ENCODE data around the gene GFI1.

GFI1 gene

DNA sequence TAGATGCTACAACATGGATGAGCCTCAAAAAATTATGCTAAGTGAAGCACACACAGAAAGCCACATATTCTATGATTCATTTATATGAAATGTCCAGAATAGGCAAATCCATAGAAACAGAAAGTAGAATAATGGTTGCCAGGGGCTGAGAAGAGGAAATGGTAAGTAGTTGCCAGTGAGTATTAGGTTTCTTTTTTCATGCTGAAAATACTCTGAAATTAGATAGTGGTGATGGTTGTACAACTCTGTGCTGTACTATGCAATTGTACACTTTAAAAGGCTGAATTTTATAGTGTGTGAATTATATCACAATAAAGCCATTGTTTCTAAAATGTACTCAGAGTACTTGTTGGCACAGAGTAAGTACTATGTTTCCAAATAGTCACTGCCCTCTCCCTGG, 15.5 kb upstream of the GFI1 start:
- Histone ChIP-seq H3K36me3 (ENCODE audit: insufficient read depth, low read length) (no peaks in the 10 kb centered on the region), H3K4me1 (ENCODE audit: insufficient read depth, low read length) (no peaks in the 10 kb centered on the region), H3K9me3 (ENCODE audit: control insufficient read depth, insufficient read depth, low read length) (no peaks in the 10 kb centered on the region), H3K9ac (ENCODE audit: low read depth, low read length) (no peak overlapping the region)

DNA sequence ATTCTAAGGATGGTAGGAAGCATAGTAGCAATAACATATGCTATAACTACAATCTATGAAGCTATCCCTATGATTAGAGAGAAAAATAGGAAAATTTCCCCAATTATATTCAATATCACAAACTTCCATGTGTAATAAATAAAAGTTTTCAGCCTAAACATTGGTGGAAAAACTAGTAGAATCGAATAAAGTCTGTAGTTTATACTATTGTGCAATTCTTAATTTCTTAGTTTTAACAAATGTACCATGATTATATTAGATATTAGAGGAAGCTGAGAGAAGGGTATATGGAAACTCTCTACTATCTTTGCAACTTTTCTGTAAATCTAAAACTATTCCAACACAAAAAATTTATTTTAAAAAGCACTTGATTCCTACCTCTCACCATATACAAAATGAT, 13.8 kb upstream of the GFI1 start:
- Histone ChIP-seq H3K9ac (ENCODE audit: low read depth, low read length) (no peak overlapping the region), H3K4me1 (ENCODE audit: insufficient read depth, low read length) (no peaks in the 10 kb centered on the region), H3K36me3 (ENCODE audit: insufficient read depth, low read length) (no peaks in the 10 kb centered on the region)

DNA sequence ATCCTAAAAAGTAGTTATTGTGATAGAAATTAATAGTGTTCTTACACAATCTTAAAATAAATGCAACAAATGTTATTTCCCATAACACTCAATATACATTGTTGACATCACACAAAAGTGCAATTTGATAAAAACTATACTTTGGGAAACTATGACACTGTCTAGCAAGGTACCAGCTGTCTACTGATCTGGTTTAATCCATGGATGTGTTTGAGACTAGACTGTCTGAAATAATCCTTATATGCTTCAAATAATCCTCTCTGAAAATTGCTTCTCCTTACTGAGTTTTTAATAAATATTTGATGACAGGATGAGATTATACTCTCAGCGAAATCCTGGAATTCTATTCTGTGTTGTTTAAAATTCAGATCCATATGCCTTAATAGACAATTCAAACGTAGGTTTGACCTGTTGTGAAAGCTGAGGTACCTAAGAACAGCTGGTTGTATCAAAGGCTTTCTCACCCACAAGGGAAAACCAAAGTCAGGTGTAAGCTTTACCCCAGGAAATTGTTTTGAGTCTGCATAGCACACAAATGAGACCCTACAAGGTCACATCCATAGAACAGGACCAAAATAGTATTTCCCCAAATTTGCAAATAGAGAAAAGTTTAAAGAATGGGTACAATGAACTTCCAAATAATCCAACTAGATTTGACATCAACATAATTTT, 8.8 kb upstream of the GFI1 start:
- no peaks in the 10 kb centered on the region for H3K36me3 ChIP-seq (ENCODE audit: insufficient read depth, low read length)
- H3K4me1 ChIP-seq (ENCODE audit: insufficient read depth, low read length): no peaks in the 10 kb centered on the region
- H3K9ac ChIP-seq (ENCODE audit: low read depth, low read length): no peak overlapping the region
- no peaks in the 10 kb centered on the region for H3K9me3 ChIP-seq (ENCODE audit: control insufficient read depth, insufficient read depth, low read length)

More for the DNA sequence above, 13.8 kb upstream of the GFI1 start:
- H3K9me3 ChIP-seq (ENCODE audit: control insufficient read depth, insufficient read depth, low read length): no peaks in the 10 kb centered on the region

DNA sequence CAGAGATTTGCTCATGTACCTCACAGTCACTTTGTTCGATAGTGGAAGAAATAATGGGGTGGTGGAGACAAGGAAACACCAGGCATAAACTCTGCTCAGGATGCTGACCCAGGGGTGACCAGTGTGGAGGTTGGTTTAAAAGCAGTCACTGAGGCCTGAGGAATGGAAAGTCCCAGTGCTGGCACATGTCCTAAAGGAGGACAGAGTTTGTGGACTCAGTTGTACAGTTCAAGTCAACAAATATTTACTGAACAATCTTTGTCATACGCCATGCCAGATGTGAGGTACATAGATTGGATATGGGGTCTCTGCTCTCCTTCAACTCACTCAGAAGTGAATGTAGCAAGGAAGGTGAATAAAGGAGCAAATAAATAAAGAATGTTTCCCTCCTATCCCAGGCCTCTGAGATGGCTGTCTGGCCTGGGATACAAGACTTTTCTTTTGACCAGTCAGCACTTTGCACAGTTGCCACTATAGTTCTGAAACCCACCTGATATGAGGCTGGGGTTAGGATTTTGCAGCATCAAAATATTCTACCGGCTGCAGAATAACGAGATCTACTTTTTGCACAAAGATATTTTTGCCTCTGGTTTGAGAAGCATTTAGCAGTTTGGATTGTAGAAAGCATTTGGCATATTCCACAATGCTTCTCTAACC, 7.9 kb upstream of the GFI1 start:
- Histone ChIP-seq H3K9me3 (ENCODE audit: control insufficient read depth, insufficient read depth, low read length) (no peaks in the 10 kb centered on the region), H3K9ac (ENCODE audit: low read depth, low read length) (no peak overlapping the region), H3K4me1 (ENCODE audit: insufficient read depth, low read length) (no peaks in the 10 kb centered on the region), H3K36me3 (ENCODE audit: insufficient read depth, low read length) (no peaks in the 10 kb centered on the region)

DNA sequence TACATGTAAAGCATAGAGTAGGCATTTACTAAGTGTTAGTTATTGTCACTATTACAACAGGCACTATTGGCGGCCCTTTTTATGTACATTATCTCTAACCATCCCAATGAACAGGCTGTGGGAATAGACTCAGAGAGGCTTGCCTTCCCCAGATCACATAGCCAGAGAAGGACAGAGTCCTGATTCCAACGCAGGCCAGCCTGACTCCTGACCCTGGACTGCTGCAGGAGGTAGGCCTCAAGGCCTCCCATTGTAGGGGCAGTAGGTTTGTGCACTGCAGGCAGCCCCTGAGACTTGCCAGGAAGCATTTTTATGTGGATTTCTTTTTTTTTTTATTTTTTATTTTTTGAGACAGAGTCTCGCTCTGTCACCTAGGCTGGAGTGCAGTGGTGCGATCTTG, 6.4 kb upstream of the GFI1 start:
- Histone ChIP-seq H3K4me1 (ENCODE audit: insufficient read depth, low read length) (no peaks in the 10 kb centered on the region), H3K9ac (ENCODE audit: low read depth, low read length) (no peak overlapping the region), H3K9me3 (ENCODE audit: control insufficient read depth, insufficient read depth, low read length) (no peaks in the 10 kb centered on the region), H3K36me3 (ENCODE audit: insufficient read depth, low read length) (no peaks in the 10 kb centered on the region)

DNA sequence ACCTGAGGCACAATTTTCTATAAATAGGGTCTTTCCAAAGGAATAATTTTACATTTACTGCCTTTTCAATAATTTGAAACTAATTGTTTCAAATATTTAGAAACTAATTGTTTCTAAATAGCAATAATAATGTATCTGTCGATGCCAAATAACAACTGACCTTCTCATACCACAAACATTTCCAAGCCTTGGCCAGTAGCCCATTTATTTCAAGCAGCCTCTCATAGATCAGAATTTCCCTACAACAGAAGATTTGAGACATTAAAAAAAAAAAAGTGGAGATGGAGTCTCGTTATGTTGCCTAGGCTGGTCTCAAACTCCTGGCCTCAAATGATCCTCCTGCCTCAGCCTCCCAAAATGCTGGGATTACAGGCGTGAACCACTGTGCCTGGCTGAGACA, 2.1 kb upstream of the GFI1 start:
- Histone ChIP-seq H3K9me3 (ENCODE audit: control insufficient read depth, insufficient read depth, low read length) (no peaks in the 10 kb centered on the region), H3K9ac (ENCODE audit: low read depth, low read length) (no peak overlapping the region), H3K4me1 (ENCODE audit: insufficient read depth, low read length) (no peaks in the 10 kb centered on the region), H3K36me3 (ENCODE audit: insufficient read depth, low read length) (no peaks in the 10 kb centered on the region)

DNA sequence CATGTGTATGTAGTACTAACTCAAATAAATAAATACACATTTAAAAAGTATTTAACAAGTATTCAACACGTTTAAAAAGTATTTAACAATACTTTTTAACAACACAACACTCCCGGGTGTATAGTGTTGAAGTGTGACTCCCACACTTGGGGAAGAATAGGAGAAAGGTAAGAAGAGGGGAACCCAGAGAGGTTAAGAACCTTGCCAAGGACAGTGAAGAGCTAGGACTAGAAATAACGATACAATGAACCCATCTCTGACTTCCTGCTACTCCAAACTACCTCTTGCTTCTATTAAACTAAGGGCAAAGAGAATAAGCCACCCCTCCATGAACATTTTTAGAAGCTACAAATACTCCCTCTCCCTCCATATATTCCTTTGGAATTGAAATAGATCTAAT, 1.7 kb upstream of the GFI1 start:
- no peak overlapping the region for H3K9ac ChIP-seq (ENCODE audit: low read depth, low read length)
- H3K36me3 ChIP-seq (ENCODE audit: insufficient read depth, low read length): no peaks in the 10 kb centered on the region
- no peaks in the 10 kb centered on the region for H3K9me3 ChIP-seq (ENCODE audit: control insufficient read depth, insufficient read depth, low read length)
- H3K4me1 ChIP-seq (ENCODE audit: insufficient read depth, low read length): no peaks in the 10 kb centered on the region

DNA sequence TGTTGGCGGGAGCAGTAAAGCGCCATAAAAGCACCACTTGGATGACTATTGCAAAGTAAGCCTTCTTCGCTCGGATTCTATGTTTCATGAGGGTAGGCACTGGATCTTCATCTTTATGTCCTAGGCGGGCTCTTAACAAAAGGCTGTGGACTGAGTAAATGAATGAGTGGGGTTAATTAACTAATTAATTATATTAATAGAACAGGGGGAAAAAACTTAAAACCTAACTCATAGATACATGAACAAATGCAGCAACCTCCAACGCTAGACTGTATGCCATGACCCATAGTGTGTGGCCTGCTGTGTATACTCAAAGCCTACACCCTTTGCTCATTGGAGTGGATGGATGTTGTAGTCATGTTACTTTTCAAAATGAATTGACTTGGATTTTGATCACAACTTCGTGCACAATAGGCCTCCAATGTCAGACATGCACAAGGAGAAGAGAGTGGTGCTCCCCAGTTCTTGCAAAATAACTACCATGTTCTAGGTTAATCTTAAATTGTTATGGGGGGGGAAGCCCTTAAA, 417 bp upstream of the GFI1 start:
- H3K9me3 ChIP-seq (ENCODE audit: control insufficient read depth, insufficient read depth, low read length): no peaks in the 10 kb centered on the region
- H3K4me1 ChIP-seq (ENCODE audit: insufficient read depth, low read length): no peaks in the 10 kb centered on the region
- peak overlapping the region; percentile 61; the same call in 1 of the 2 replicates for H3K9ac ChIP-seq (ENCODE audit: low read depth, low read length)
- H3K36me3 ChIP-seq (ENCODE audit: insufficient read depth, low read length): no peaks in the 10 kb centered on the region

DNA sequence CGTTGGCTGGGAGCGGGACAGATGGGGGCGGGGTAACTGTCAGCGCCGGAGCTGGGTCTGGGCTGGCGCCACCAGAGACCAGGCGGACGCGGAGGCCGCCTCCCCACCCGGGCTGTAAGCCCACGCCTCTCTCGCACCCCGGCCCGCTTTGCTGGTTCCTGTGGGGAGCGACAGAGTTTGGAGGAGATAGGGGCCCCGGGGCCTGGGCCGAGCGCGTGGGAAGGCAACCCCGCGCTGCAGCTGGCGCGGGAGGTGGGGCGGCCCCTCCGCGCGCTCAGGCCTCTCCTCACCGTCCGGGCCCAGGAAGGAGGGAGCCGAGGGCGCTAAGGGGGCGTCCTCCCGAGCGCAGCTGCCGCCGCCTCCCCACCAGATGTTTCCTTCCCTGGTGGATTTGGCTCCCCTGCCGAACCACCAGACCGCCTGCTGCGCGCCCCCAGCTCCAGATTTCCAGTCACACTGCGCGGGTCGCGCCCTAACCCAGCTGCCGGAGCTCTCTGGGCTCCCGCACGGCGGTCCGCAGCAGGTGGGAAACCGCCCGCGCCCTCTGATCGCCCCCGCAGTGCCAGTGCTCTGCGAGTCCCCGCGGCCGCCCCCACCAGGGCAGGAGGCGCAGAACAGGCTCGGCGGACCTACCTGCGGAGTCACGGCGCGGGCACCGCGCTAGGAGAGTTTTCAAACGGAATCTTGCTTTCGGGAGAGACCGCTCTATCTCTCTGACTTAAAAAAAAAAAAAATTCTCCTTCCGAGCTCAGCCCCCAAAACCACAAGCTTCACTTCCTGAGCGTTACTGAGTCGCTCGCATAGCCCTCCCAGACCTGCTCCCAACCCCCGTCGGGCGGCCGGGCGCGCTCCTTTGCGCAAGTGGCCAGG, 1.1 kb downstream of the GFI1 start:
- peak overlapping the region; percentile 63; the same call in 1 of the 2 replicates for H3K9ac ChIP-seq (ENCODE audit: low read depth, low read length)
- no peaks in the 10 kb centered on the region for H3K4me1 ChIP-seq (ENCODE audit: insufficient read depth, low read length)
- no peaks in the 10 kb centered on the region for H3K9me3 ChIP-seq (ENCODE audit: control insufficient read depth, insufficient read depth, low read length)

DNA sequence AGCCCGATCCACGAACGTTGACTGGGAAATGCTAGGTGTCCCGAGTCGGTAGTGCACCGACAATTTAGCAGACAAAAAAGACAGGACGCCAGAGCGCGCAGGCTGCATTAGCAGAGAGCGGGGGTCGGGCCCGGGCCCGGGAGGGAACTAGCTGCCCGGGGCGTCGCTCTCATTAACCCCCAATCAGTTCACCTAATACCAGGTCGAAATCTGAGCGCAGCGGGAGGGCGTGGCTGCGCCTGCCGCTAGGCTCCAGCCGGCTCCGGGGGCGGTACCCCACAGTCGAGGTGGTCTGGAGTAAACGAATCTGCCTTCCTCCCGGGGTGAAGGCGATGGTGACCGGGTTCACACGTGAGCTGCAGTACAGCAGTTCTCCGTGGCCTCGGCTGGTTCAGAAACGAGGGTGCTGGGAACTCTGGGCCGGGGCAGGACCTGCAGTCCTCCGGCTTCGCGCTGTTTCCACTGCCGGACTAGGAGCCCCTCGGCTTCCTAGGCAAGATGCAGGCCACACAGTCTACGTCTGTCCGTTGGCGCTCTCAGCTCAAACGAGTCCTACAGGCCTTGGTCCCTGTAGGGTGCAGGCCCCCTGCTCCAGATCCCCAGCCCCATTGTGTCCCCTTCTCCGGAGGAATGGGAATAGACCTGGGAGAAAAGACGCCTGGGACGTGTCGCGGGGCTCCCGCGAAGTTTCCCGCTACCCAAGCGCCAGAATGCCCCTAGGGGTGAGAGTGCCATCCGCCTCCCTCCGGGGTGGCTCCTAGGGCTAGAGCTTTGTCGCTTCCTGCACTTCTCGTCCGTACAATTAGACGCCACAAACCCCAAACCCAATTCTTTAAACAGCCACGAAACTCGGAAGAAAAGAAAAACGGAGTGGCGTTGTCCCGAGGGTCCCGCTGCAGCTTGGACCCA, 2.0 kb downstream of the GFI1 start:
- no peaks in the 10 kb centered on the region for H3K36me3 ChIP-seq (ENCODE audit: insufficient read depth, low read length)
- H3K4me1 ChIP-seq (ENCODE audit: insufficient read depth, low read length): no peaks in the 10 kb centered on the region
- H3K9me3 ChIP-seq (ENCODE audit: control insufficient read depth, insufficient read depth, low read length): no peaks in the 10 kb centered on the region
- H3K9ac ChIP-seq (ENCODE audit: low read depth, low read length): peak overlapping the region; percentile 63; the same call in 1 of the 2 replicates

More for the DNA sequence above, 1.1 kb downstream of the GFI1 start:
- H3K36me3 ChIP-seq (ENCODE audit: insufficient read depth, low read length): no peaks in the 10 kb centered on the region

DNA sequence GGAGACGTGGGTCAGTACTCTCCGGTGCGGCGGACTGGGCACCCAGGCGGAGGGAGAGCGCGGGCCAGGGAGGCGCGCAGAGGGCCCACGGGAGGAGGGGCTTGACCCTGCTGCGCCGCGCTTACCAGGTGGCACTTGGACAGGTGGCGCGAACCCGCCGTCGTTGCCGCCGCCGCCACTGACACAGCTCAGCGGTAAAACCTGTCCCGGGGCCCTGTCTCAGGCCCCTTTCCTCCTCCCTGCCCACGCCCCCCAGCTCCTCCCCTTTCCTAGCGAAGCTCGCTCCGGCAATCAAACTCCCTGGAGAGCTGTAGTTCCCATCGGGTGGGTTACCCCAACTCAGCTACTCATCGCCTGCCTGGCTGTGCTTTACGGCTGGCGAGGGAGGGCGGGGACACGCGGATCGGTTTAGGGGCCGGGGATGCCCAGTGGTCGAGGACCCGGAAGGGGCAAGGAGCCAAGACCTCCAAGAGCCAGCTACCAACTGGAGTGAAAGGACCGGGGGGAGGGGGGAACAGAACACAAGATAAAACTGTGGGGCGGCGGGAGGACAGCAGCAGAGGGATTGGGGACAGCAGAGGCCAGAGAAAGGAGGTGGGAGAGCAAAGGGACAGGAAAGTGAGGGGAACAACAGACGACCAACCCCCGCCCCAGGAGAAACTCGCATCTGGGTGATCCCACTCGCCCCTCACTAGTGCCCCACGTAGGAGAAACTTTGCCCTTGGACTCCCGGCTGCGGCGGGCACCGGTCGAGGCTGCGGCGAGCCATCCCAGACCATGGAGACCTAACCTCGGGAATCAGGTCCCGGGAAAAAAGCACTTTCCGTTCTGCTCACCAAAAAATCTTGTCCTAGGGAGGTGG, 2.9 kb downstream of the GFI1 start:
- Histone ChIP-seq H3K4me1 (ENCODE audit: insufficient read depth, low read length) (no peaks in the 10 kb centered on the region), H3K9ac (ENCODE audit: low read depth, low read length) (peak overlapping the region; percentile 63; the same call in 1 of the 2 replicates), H3K9me3 (ENCODE audit: control insufficient read depth, insufficient read depth, low read length) (no peaks in the 10 kb centered on the region), H3K36me3 (ENCODE audit: insufficient read depth, low read length) (no peaks in the 10 kb centered on the region)

DNA sequence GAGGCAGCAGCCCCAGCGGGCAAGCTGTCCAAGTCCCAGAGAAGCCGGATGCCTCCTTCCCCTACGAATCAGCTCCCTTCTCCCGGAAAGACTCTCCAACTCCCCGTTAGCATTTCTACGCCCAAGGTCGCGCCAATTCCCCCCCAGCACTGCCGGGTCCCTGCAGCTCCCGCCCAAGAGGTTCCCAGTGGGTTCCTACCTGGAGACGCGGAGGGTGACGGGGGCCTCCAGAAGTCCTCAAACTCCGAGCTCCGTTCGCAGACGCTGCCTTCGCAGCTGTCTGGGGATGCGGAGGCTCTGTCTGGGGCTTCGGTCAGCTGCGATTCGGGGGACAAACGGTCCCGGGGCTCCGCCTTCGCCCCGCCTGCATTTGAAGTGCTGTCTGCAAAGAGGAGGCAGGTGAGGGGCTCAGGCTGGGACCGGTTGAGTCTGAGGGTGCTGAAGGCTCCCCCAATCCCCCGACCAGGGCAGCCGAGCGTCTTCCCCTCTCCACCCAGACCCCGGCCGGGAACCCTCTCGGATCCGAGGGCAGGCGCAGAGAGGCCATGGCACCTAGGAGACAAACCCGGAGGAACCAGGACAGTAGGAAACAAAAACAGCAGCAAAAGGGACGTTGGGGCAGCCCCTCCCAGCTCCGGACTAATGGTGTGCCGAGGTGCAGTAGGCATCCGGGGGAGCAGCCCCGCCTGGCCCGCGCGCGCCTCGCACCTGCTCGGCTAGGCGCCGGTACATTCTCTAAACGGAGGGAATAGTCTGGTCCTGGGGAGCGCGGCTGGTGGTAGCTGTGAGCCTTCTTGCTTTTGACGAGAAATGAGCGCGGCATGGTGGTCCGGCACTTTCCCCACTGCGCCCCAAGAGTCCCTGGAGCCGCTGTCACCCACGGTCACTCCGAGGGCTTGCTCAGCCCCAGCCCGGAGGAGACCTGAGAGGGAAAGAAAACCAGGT, 3.8 kb downstream of the GFI1 start:
- Histone ChIP-seq H3K4me1 (ENCODE audit: insufficient read depth, low read length) (no peaks in the 10 kb centered on the region), H3K9me3 (ENCODE audit: control insufficient read depth, insufficient read depth, low read length) (no peaks in the 10 kb centered on the region), H3K36me3 (ENCODE audit: insufficient read depth, low read length) (no peaks in the 10 kb centered on the region), H3K9ac (ENCODE audit: low read depth, low read length) (peak overlapping the region; percentile 63)

Data from ES-I3 (cell line).